HCT116 (cell line): Measurements from ENCODE around the gene C1QTNF12.

Source experiments
- CBX3 ChIP-seq: IDR thresholded peaks from 2 replicates; pipeline ENCODE4 v1.6.1; 2012; ENCODE audit warnings: low read depth
- CEBPB ChIP-seq: IDR thresholded peaks from 2 replicates; pipeline ENCODE4 v1.6.1; 2012; ENCODE audit warnings: low read depth
- EGR1 ChIP-seq: IDR thresholded peaks from 2 replicates; pipeline ENCODE4 v1.6.1; 2012; ENCODE audit warnings: low read depth
- EZH2 ChIP-seq: fragments of 200-600 bp; sonication (generic); IDR thresholded peaks from 2 replicates; pipeline ENCODE4 v1.6.1; 2017; ENCODE audit warnings: antibody characterized with exemption, mixed run types
- EZH2phosphoT487 ChIP-seq: fragments of 200-600 bp; IDR thresholded peaks from 2 replicates; pipeline ENCODE4 v1.6.1; 2018; ENCODE audit warnings: antibody characterized with exemption, borderline replicate concordance
- POLR2A ChIP-seq: IDR thresholded peaks from 2 replicates; pipeline ENCODE4 v1.7.0; 2011; ENCODE audit warnings: borderline replicate concordance; ENCODE audit not compliant: insufficient read depth, insufficient read length; ENCODE audit errors: extremely low read depth
- POLR2AphosphoS5 ChIP-seq: IDR thresholded peaks from 2 replicates; pipeline ENCODE4 v1.6.1; 2011; ENCODE audit warnings: mild to moderate bottlenecking, low read depth, low read length, moderate library complexity
- RAD21 ChIP-seq: IDR thresholded peaks from 2 replicates; pipeline ENCODE4 v1.6.1; 2012; ENCODE audit warnings: low read depth, mild to moderate bottlenecking
- SRF ChIP-seq: IDR thresholded peaks from 2 replicates; pipeline ENCODE4 v1.6.1; 2012; ENCODE audit warnings: low read depth
- YY1 ChIP-seq: IDR thresholded peaks from 2 replicates; pipeline ENCODE4 v1.6.1; 2011; ENCODE audit warnings: low read length, low read depth, moderate library complexity, mild to moderate bottlenecking; ENCODE audit not compliant: insufficient replicate concordance; ENCODE audit errors: extremely low read depth
- ZNF274 ChIP-seq: fragments of 200-500 bp; sonication (Bioruptor generic); IDR thresholded peaks from 2 replicates; pipeline ENCODE4 v1.6.1; 2014; ENCODE audit warnings: mild to moderate bottlenecking, low read depth, low read length, inconsistent platforms
- TF ChIP-seq, protein P1 (sequence below), 3 experiments: fragments of 200-600 bp in 1 of 3; sonication (generic) in 1 of 3; IDR thresholded peaks in 2 of 3; conservative IDR thresholded peaks in 1 of 3; 2 replicates each; pipeline ENCODE4 v1.5.1; 2012 to 2017; ENCODE audit warnings: low read depth in 2 of 3, low read length in 2 of 3, antibody characterized with exemption in 1 of 3, borderline replicate concordance in 1 of 3, control low read depth in 1 of 3, mild to moderate bottlenecking in 1 of 3, mixed read lengths in 1 of 3, mixed run types in 1 of 3, moderate library complexity in 1 of 3; ENCODE audit not compliant: insufficient read depth in 1 of 3
- TF ChIP-seq, protein P2 (sequence below): IDR thresholded peaks from 2 replicates; pipeline ENCODE4 v1.6.1; 2012

DNA sequence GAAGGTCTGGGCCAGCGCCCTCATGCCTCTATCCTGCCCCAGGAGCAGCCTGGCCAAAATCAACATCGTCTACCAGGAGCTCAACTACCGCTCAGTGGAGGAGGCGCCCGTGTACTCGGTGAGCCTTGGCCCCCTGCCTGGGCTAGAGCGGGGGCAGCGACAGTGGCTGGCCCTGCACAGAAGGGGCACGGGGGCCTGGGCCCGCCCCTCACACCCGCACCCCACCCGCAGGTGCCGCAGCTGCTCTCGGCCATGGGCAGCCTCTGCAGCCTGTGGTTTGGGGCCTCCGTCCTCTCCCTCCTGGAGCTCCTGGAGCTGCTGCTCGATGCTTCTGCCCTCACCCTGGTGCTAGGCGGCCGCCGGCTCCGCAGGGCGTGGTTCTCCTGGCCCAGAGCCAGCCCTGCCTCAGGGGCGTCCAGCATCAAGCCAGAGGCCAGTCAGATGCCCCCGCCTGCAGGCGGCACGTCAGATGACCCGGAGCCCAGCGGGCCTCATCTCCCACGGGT lies 44.6 kb upstream of the C1QTNF12 start:
- TF ChIP-seq, protein P1, sequence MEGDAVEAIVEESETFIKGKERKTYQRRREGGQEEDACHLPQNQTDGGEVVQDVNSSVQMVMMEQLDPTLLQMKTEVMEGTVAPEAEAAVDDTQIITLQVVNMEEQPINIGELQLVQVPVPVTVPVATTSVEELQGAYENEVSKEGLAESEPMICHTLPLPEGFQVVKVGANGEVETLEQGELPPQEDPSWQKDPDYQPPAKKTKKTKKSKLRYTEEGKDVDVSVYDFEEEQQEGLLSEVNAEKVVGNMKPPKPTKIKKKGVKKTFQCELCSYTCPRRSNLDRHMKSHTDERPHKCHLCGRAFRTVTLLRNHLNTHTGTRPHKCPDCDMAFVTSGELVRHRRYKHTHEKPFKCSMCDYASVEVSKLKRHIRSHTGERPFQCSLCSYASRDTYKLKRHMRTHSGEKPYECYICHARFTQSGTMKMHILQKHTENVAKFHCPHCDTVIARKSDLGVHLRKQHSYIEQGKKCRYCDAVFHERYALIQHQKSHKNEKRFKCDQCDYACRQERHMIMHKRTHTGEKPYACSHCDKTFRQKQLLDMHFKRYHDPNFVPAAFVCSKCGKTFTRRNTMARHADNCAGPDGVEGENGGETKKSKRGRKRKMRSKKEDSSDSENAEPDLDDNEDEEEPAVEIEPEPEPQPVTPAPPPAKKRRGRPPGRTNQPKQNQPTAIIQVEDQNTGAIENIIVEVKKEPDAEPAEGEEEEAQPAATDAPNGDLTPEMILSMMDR (IDR thresholded peaks at IDR 0.05 in 2 of 3, conservative IDR thresholded peaks at IDR 0.05 in 1 of 3; ENCODE audit: borderline replicate concordance in 1 of 3, insufficient read depth in 1 of 3, low read depth in 2 of 3, low read length in 2 of 3) = no peak
- TF ChIP-seq RAD21 (no peak), EZH2phosphoT487 (no peak), SRF (no peak), CBX3 (no peak), ZNF274 (no peak), CEBPB (no peak), EGR1 (no peak), POLR2AphosphoS5 (no peak), EZH2 (no peak), POLR2A (no peak), YY1 (no peak)
- TF ChIP-seq, protein P2, sequence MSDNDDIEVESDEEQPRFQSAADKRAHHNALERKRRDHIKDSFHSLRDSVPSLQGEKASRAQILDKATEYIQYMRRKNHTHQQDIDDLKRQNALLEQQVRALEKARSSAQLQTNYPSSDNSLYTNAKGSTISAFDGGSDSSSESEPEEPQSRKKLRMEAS = no peak
